Dermis microvascular lymphatic vessel endothelial cell (primary cell): Measurements from ENCODE around the gene UBXN2A. TPM values are rescaled to one million over a fixed set of nuclear protein-coding genes. Genes with fewer than 3 reads are reported as not detected.
A peak's percentile ranks its signal among the peaks of the same experiment; 100 is the strongest.
"Not testable (repeated sequence)": the region's sequence is repeated elsewhere in the genome, so short reads cannot be mapped to it uniquely, and the experiment has no call there.

Experiments used
- DNase-seq, 2 donors: peaks; one replicate each; pipeline versions ENCODE4 v3.0.0 to v3.0.0-alpha.2; 2010; ENCODE audit warnings: low read depth in 2 of 2
- total RNA-seq: library from RNA; depleted of rRNA; stranded (reverse); fragments of >200 nt; gene quantifications from 2 replicates; pipeline ENCODE4 v1.2.1, GENCODE V29; 2014

The UBXN2A gene
- total RNA-seq, 1 donor from 2014 or later: 8.5 TPM

GRCh38 chr2:24011250-24012104 lies 71.2 kb downstream of the UBXN2A start:
- no peak for DNase-seq

DNA sequence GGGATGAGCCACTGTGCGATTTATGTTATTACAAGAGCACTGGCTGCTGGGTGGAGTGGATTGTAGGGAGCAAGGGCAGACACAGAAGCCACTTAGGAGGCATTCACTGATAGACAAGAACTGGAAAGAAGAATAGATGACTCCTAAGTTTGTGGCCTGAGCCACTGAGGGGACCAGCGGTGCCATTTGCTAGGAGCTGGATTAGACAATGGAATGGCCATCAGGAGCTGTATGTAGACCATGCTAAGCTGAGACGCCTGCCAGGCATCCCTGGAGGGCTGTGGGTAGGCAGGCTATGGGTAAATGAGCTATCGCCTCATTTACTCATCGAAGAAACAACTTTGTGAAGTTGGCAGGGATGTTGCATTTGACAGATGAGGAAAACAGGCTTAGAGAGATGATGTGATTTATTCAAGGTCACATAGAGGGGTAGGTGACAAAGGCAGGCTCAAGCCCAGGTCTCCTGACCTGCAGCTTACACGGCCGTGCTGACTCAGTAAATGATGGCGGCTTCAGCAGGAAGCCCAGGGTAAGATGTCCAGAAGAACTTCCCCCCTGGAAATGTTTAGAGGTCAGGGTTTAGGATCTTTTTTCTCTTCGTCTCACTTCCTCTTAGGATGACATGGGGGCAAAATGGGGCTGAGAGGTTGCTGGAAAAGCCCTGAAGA lies 72.4 kb downstream of the UBXN2A start:
- DNase-seq: no peak

DNA sequence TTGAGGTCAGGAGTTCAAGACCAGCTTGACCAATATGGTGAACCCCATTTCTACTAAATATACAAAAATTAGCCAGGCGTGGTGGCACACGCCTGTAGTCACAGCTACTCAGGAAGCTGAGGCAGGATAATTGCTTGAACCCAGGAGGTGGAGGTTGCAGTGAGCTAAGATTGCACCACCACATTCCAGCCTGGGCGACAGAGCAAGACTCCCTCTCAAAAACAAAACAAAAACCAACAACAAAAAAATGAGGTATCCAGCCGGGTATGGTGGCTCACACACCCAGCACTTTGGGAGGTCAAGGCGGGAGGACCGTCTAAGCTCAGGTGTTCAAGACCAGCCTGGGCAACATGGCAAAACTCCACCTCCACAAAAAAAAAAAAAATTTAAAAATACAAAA lies 74.6 kb downstream of the UBXN2A start:
- DNase-seq: not testable (repeated sequence)

- DNase-seq: peak; percentile 49 to 79
Measured at GRCh38 chr2:24015562-24016375, 75.5 kb downstream of the UBXN2A start.

DNA sequence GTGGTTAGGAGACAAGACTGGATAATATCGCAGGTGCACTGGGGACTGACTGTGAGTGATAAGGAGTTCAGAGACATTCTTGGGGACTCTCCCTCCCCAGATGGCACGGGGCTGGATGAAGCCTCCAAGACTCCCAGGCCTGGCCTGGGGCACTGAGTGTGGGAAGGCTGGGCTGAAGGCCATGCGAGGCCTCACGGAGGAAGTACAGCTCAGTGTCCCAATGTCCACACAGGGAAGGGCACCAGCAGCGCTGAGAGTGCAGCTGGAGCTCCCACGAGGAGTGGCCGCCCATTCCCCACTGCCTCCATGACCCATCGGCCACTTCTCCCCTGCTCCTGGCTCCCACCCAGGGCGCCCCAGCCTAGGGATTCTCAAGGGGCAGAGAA lies 76.1 kb downstream of the UBXN2A start:
- DNase-seq: no peak

- no peak for DNase-seq
Measured at GRCh38 chr2:24016853-24017703, 76.8 kb downstream of the UBXN2A start.

DNA sequence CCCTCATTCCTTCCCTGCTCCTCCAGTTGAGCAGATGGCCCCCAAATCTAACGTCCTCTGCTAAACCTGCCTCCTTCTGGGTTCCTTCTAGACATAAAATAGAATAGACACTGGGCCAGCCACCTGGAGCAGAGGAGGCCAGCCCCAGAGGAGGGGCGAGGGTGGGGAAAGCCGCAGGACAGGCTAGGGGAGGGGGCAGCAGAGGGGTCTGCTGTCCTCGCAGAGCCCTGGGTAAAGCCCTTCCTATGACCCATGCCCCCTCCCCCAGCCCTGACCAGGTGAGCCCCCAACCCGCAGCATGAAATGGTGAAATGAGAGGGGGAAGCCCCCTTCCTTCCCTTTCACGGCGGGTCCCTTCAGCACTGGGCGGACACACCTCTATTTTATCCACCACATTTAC lies 77.4 kb downstream of the UBXN2A start:
- no peak for DNase-seq

DNA sequence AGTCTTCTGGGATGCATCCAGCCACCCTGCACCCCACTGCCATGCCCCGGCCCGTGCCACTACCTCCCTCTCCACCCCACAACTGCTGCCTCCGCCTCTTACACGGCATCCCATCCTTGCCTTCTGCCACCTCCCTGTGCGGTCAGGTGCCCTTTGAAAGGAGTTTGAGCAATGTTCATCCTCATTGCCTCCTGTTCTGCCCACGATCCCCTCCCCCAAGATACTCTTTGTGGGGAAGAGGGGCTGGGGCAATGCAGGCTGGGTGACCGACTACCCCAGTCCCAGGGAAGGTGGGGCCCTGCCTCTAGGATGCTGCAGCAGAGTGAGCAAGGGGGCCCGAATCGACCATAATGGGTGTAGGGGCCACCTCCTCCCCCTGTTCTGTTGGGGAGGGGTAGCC lies 78.0 kb downstream of the UBXN2A start:
- DNase-seq: no peak

DNA sequence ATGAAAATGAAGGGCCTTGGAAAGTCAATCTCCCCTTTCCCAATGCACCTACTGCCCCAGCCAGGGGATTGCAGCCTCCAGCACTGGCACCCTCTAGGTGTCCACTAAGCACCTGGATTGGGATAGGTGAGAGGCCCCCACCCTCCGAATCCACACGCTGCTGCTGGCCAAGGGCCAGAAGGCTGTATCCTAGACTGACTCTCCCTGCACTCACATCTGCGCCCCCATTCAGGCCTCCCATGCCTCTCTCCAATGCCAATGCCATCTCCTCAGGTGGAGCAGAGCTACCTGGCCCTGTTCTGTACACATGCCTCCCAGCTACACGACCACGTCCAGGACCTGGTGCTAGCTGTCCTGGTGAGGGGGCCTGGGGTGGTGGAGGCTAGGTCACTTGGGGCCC lies 79.5 kb downstream of the UBXN2A start:
- no peak for DNase-seq

GRCh38 chr2:24020244-24020643 lies 80.0 kb downstream of the UBXN2A start:
- DNase-seq: no peak

DNA sequence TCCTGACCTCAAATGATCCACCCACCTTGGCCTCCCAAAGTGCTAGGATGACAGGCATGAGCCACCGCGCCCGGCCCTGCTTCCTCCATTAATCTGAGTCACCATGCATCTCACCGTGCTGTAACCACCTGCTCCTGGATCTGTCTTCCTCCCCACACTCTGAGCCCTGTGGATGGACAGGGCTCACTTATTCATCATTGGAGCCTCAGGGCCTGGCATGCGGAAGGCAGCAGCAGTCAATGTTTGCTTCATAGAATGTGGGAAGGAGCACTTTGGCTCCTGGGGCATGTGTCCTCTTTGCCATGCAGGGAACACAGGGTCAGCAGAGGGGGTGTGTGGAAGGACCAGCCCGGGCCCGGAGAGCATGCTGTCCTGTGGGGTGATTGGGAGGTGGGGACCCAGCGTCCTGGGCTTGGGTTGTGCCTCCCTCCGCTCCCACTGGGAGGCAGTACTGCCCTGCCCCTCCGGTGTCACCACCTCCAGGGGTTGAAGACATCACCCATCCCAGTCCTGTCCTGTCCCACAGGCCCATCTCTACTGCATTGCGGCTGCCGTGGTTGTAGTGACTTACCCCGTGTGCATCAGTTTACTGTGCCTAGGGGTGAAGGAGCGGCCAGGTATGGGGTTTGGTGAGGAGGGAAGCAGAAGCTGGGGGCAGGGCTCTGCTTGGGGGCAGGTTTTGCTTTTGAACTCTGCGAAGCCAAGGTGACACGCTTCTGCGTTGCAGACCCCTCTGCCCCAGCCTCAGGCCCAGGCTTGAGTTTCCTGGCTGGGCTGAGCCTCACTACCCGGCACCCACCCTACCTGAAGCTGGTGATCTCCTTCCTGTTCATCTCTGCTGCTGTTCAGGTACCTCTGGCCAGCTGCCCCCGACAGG lies 81.1 kb downstream of the UBXN2A start:
- peak in 1 of 2 donors; percentile 11 for DNase-seq

- no peak for DNase-seq
Measured at GRCh38 chr2:24022324-24022974, 82.2 kb downstream of the UBXN2A start.

DNA sequence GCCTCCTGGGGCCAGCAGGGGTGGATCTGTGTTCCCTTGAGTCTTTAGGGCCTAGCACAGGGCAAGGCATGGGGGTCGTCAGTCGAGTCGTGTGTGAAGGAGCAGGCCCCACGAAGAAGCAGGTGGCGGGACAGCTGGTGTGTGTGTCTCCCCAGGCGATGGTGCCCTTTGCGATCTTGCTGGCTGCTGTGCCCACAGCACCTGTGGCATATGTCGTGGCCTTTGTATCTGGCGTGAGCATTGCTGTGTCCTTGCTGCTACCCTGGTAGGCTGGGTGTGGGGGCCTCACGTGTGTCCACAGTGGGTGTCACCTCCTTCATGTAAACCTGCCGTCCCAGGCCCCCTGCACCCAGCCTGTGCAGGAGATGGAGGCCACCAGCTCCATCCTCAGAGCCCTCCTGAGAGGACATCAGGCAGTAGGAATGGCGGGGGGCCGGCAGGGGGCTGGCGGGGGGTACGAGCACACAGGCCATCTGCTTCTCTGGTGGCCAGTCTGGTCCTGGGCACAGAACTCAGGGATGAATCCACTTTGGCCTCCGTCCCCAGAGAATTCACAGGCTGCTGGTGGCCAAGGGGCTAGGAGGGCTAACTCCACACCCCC lies 82.8 kb downstream of the UBXN2A start:
- DNase-seq: no peak

DNA sequence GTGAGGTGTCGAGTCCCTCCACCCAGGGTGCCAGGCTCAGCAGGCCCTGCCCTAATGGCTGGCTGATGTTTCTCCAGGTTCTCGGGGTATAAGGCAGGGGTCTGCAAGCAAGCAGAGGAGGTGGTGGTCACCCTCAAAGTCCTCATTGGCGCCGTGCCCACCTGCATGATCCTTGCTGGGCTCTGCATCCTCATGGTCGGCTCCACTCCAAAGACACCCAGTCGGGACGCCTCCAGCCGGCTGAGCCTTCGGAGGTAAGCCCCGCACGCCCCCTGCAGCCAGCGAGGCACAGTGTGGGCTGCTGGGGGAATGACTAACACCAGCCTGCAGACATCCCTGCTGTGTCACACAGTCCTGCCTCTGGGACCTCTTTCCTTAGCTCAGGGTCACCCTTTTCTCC lies 83.8 kb downstream of the UBXN2A start:
- DNase-seq: peak in 1 of 2 donors; percentile 32

DNA sequence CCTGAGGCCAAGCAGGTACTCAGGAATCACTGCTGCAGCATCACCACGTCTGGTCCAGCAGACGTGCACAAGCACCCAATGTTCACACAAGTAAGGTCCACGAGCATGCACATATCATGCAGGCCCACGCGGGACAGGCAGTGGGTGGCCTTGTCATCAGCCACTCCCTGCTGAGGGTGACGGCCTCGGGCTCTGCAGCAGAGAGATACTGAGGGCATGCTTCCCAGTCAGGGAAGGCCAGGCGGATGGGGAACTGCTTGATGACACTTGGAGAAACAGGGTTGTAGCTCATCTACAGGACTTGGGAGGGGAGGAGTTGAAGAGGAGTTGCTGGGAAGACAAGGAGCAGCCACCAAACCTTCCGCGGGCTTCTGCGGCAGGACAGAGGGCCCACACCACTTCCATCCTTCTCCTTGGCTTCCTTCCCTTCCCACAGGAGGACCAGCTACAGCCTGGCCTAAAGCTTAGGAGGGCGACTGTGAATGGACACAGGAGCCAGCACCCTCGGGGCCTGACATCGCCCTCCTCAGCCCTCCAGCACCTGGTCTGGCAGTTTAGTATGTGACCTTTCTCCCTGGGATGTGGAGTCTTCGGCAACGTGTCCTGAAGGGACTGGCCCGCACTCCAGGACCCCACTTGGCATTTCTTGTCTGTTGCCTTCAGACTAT lies 84.9 kb downstream of the UBXN2A start:
- no peak for DNase-seq

DNA sequence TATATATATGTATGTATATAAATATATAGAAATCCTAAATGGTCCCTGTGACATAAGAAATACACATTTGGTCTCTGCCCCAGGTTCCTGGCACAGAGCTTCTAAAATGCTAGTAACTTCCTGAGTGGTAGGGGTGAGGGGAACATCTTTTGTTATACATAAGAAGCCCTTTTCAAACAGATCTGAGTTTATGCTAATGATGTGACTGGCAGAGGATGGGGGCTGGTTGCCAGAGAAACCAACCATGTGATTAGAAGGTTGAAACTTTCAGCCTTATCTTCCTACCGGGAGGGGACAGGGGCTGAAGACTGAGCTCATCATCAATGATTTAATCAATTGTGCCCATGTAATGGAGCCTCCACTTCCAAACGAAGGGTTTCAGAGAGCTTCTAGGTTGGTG lies 86.0 kb downstream of the UBXN2A start:
- no peak for DNase-seq

DNA sequence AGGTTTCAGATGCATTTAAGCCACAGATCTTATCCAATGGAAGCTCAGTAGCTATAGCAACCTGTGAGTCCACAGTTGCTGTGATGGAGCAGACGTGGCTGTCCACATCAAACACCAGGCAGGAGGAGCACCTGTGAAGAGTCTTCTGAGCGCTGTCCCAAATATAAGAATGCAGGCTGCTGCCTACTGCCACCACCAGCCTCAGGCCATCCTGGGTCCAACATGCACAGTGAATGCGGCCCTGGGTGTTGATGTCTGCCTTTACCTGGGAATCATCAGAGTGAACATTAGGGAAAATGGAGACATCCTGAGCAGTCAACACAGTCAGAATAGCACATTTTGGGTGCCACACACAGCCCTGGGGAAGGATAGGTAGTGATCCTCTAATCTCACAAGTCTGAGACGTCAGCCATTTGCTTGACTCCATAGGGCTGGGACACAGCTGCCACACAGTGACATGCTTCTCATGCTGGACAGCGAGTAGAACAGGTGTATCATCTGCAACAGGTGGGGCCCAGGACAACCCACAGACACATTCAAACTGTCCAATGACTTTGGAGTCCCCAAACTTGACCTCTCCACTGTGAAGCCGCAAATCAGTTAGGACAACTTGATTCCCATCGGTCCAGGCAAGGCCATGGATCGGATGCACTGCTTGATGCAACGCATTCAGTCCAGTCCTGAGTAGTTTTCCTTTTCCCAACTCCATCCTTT lies 98.7 kb downstream of the UBXN2A start:
- no peak for DNase-seq

DNA sequence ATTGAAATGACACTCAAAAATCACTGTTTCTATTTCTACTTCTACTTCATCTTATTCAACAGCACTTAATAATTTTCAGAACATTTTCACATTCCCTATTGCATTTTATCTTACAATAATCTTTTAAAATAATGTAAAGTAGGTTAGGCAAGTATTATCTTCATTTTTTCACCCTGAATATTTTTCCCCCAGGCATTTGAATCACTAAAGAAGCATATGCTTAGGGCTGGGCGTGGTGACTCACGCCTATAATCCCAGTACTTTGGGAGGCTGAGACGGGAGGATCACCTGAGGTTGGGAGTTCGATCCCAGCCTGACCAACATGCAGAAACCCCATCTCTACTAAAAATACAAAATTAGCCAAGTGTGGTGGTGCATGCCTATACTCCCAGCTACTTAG lies 100.2 kb downstream of the UBXN2A start:
- DNase-seq: no peak
